Thyroid gland (tissue), 4 donors: Measurements from ENCODE around the gene PLK5. TPM values are rescaled to one million over a fixed set of nuclear protein-coding genes. Genes with fewer than 3 reads are reported as not detected.

Source experiments
- DNase-seq, 2 donors: peaks; one replicate each; pipeline ENCODE4 v3.0.0-alpha.2; 2019
- H3K27ac ChIP-seq, 3 donors: fragments of 200-600 bp; sonication (generic); 1 replicate in 2 of 3; 2 replicates in 1 of 3; pipeline ENCODE4 v1.5.1; 2016 to 2019; ENCODE audit warnings: mild to moderate bottlenecking in 1 of 3, moderate library complexity in 1 of 3
- H3K27me3 ChIP-seq: fragments of 200-600 bp; sonication (generic); one replicate; pipeline ENCODE4 v1.5.1; 2019
- H3K36me3 ChIP-seq, 2 donors: fragments of 200-600 bp; sonication (generic); one replicate each; pipeline ENCODE4 v1.5.1; 2016 to 2019
- H3K4me1 ChIP-seq, 2 donors: fragments of 200-600 bp; sonication (generic); one replicate each; pipeline ENCODE4 v1.5.1; 2017 to 2019
- H3K4me3 ChIP-seq, 3 donors: fragments of 200-600 bp; sonication (generic); replicated peaks in 1 of 3; 1 replicate in 2 of 3; 2 replicates in 1 of 3; pipeline ENCODE4 v1.5.1; 2016; ENCODE audit warnings: mild to moderate bottlenecking in 1 of 3
- H3K9me3 ChIP-seq: fragments of 200-600 bp; sonication (generic); one replicate; pipeline ENCODE4 v1.5.1; 2017
- POLR2A ChIP-seq, 2 donors: fragments of 450-650 bp; IDR thresholded peaks; one replicate each; pipeline ENCODE4 v1.6.1; 2017; ENCODE audit warnings: antibody characterized with exemption in 2 of 2, mild to moderate bottlenecking in 2 of 2, moderate library complexity in 1 of 2
- WGBS, 2 donors: methylation state at CpG; one replicate each; pipeline ENCODE4 v1.1.5; 2017; 5-methylcytosine and 5-hydroxymethylcytosine counted together
- intact Hi-C: fragments of 100-400 bp; cut with DNase I; formaldehyde crosslinking; loops from one replicate; pipeline ENCODE4 v1.15.1; 2023
- total RNA-seq, 4 donors: library from RNA; depleted of rRNA; stranded (reverse); fragments of >200 nt; gene quantifications; one replicate each; pipeline ENCODE4 v1.2.3, GENCODE V29; 2016
- TF ChIP-seq, protein P1 (sequence below), 6 experiments: fragments of 200-600 bp in 3 of 6; fragments of 450-650 bp in 3 of 6; sonication (generic) in 3 of 6; IDR thresholded peaks; one replicate each; pipeline ENCODE4 v1.5.1; 2016 to 2019; ENCODE audit warnings: antibody characterized with exemption in 6 of 6, mild to moderate bottlenecking in 2 of 6, inconsistent platforms in 1 of 6, moderate library complexity in 1 of 6

The PLK5 gene
- total RNA-seq, 4 donors from 2014 or later, result not detected

DNA sequence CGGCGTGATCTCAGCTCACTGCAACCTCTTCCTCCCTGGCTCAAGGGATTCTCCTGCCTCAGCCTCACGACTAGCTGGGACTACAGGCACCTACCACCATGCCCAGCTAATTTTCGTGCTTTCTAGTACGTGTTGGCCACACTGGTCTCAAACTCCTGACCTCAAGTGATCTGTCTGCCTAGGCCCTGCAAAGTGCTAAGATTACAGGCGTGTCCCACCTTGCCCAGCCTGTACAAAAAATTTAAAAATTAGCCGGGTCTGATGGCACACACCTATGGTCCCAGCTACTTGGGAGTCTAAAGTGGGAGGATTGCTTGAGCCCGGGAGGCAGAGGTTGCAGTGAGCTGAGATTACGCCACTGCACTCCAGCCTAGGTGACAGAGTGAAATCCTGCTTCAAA lies 48.9 kb downstream of the PLK5 start:
- Histone ChIP-seq H3K27me3 (no peaks in the 10 kb centered on the region), H3K36me3 (peaks cover 0 to 9% of the 10 kb centered on the region in 2 donors), H3K27ac (no peak overlapping the region), H3K4me1 (peaks cover 3 to 6% of the 10 kb centered on the region in 2 donors), H3K9me3 (no peaks in the 10 kb centered on the region), H3K4me3 (no peak overlapping the region)
- TF ChIP-seq POLR2A (IDR thresholded peaks at IDR 0.05), result no peak
- TF ChIP-seq, protein P1, sequence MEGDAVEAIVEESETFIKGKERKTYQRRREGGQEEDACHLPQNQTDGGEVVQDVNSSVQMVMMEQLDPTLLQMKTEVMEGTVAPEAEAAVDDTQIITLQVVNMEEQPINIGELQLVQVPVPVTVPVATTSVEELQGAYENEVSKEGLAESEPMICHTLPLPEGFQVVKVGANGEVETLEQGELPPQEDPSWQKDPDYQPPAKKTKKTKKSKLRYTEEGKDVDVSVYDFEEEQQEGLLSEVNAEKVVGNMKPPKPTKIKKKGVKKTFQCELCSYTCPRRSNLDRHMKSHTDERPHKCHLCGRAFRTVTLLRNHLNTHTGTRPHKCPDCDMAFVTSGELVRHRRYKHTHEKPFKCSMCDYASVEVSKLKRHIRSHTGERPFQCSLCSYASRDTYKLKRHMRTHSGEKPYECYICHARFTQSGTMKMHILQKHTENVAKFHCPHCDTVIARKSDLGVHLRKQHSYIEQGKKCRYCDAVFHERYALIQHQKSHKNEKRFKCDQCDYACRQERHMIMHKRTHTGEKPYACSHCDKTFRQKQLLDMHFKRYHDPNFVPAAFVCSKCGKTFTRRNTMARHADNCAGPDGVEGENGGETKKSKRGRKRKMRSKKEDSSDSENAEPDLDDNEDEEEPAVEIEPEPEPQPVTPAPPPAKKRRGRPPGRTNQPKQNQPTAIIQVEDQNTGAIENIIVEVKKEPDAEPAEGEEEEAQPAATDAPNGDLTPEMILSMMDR (IDR thresholded peaks at IDR 0.05), result no peak
- no peak for DNase-seq
- intact Hi-C loops, result no loop called here
- WGBS, 2 donors, result 85 to 87% methylated on average over 9 of the region's 9 CpGs

DNA sequence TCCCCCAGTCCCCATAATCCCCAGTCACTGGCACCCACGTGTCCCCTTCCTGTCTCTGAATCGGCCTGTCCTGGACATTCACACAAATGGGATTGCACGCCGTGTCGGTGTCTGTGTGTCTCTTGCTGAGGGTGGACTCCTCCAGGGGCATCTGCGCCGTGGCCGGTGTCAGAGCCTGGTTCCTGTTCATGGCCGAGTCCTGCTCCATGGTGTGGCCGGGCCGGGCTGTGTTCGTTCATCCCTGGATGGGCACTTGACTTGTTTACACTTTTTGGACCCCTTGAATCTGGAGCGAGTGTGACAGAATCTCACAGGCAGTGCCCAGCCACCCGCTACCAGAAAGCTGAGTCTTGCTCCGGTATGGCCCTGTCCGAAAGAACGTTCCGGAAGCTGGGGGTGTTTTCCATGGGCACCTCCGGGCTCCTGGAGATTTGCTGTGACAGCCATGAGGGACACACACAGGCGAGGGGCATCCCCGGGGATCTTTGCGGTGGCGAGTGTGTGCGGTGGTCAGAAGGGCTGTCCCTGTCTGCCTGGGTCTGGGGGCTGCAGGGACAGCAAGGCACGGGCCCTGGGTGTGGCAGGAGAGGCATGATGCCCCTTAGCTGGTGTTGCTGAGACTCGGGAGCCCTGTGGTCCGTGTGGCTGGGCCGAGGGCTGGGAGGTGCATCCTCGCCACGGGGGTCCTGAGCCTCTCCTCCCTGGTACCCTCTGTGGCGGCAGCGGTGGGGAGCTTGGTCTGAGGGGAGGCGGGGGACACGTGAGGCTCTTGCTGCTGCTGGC lies 50.7 kb downstream of the PLK5 start:
- intact Hi-C loops, result no loop called here
- peaks cover 0 to 12% of the 10 kb centered on the region in 2 donors for H3K36me3 ChIP-seq
- TF ChIP-seq POLR2A (IDR thresholded peaks at IDR 0.05), result no peak
- TF ChIP-seq, protein P1 (IDR thresholded peaks at IDR 0.05), result no peak
- no peak overlapping the region for H3K4me3 ChIP-seq
- no peak for DNase-seq
- no peaks in the 10 kb centered on the region for H3K9me3 ChIP-seq
- no peaks in the 10 kb centered on the region for H3K27me3 ChIP-seq
- H3K4me1 ChIP-seq, result no peaks in the 10 kb centered on the region
- H3K27ac ChIP-seq, result no peak overlapping the region
- 79 to 87% methylated on average over 25 to 32 of the region's 34 CpGs for WGBS, 2 donors

DNA sequence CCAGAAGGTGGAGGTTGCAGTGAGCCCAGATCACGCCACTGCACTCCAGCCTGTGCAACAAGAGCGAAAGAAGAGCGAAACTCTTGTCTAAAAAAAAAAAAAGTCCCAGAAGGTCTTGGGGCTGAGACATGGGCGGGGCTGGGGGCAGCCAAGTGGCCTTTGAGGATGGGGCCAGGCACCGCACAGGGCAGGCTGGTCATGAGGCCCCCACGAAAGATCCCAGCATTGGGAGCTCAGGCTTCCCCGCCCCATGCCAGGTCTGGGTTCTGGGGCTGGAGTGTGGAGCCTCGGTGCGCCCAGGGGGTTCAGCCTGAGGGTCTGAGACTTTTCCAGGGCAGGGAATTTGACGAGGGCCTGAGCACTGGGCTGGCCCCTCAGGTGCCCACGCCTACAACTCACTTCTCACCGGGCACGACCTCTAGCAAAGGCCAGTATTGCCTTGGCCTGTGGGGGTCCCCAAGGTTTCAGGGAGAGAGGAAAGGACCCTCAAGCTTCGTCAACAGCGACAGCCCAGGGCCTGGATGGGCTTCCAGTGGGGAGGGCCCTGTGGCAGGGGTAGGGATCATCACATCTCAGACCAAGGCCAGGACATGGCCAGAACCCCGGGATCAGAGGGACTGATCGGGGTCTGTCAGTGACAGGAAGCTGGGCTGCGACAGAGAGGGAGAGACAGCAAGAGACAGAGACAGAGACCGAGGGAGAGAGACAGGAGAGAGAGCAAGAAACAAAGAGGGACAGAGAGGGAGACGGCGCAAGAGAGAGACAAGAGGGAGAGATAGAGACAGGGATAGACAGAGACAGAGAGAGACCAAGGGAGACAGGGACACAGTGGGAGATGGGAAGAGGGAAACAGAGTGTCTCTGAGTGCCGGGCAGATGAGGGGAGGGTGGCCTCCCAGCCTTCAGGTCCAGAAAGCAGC lies 51.7 kb downstream of the PLK5 start:
- Histone ChIP-seq H3K27ac (no peak overlapping the region), H3K4me1 (no peaks in the 10 kb centered on the region), H3K4me3 (no peak overlapping the region), H3K27me3 (no peaks in the 10 kb centered on the region), H3K9me3 (no peaks in the 10 kb centered on the region), H3K36me3 (peaks cover 6 to 20% of the 10 kb centered on the region in 2 donors)
- no peak for DNase-seq
- WGBS, 2 donors, result 88 to 89% methylated on average over 20 to 22 of the region's 22 CpGs
- intact Hi-C loops, result no loop called here
- no peak for TF ChIP-seq POLR2A (IDR thresholded peaks at IDR 0.05)
- TF ChIP-seq, protein P1 (IDR thresholded peaks at IDR 0.05), result no peak

- H3K36me3 ChIP-seq, result peaks cover 15 to 27% of the 10 kb centered on the region in 2 donors
- no peak overlapping the region for H3K4me3 ChIP-seq
- 90 to 96% methylated on average over 19 to 23 of the region's 30 CpGs for WGBS, 2 donors
- H3K9me3 ChIP-seq, result no peaks in the 10 kb centered on the region
- no peaks in the 10 kb centered on the region for H3K27me3 ChIP-seq
- H3K4me1 ChIP-seq, result no peaks in the 10 kb centered on the region
- no peak for TF ChIP-seq POLR2A (IDR thresholded peaks at IDR 0.05)
- TF ChIP-seq, protein P1 (IDR thresholded peaks at IDR 0.05), result no peak
- intact Hi-C loops, result no loop called here
- H3K27ac ChIP-seq, result no peak overlapping the region
- DNase-seq, result no peak
Observed at GRCh38 chr19:1576242-1577089, 52.6 kb downstream of the PLK5 start.
